OCI-LY3 (cell line): Measurements from ENCODE around the gene AKAP11.

ENCODE experiments used
- CTCF ChIP-seq: fragments of 200-600, 300-600 bp; sonication (generic); IDR thresholded peaks from 2 replicates; pipeline ENCODE4 v1.5.1; 2014; ENCODE audit warnings: antibody characterized with exemption, low read length, low read depth
- EZH2phosphoT487 ChIP-seq: fragments of 200-600 bp; shearing (Covaris generic); IDR thresholded peaks from 2 replicates; pipeline ENCODE4 v1.6.1; 2018; ENCODE audit warnings: antibody characterized with exemption, mixed run types, low read depth

GRCh38 chr13:42329239-42329638 lies 57.3 kb downstream of the AKAP11 start:
- no peak for TF ChIP-seq CTCF
- no peak for TF ChIP-seq EZH2phosphoT487
